ENCODE results near the gene CGB3. TPM values are rescaled to one million over a fixed set of nuclear protein-coding genes. Genes with fewer than 3 reads are reported as not detected.

The CGB3 gene
- not detected for total RNA-seq

DNA sequence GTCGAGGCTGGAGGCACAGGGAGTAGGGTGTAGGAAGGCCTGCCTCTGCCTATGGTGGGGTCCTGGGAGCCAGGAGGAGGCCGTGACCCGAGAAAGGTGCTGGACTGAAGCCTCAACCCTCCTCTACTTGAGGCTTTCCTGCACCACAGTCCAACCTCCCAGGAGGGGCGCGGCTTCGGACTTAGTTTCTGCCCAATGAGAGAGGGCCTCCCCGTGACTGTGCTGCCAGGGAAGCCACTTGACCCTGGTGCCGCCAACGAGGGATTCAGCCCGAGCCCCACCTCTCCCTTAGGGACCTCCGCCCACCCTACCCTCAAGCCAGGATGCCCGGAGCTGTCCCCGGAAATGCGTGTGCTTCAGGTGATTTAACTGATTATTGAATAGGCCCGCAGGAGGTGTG lies at the start of gene CGB3:
CGB3 (minus strand) TSS at position 101 of the 400 bp plus-strand sequence. CDS start 362 bp downstream, outside the sequence.

DNA sequence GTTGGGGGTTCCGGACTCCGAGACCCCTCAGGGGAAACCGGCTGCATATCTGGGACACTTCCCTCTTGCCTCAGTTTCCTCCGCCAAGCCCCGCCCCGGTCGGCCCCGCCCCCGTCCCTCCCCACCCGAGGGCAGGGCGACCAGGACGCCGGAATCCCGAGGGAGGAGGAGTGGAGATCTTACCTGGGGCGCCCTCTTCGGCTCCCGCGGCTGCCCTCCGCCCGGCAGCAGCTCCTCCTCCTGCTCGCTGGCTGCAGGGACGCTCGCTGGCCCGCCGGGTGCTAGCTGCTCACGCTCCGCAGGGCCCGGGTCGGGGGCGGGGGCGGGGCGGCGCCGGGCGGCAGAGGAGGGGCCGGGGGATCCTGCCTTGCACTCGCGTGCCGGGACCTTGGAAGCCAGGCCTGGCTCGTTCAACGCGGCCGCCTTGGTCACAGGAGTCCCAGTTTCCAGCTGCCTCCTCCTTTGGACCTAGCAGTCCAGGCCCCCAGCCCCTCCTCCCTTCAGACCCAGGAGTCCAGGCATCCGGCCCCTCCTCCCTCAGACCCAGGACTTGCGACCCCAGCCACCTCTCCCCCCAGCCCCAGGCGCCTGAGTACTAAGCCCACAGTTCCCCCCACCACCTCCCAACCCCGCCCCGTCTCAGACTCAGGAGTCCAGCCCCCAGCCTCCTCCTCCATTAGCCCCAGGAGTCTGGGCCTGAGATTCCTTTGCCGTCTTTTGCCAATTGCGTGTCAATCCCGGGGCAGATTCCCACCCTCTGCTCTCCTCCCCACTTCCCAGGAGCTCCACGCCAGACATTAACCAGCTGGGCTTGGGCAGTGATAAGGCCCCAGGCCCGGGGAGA lies 40.9 kb upstream of the CGB3 start, which contains the start of gene NTF4:
NTF4 (minus strand) TSS at position 51 of the 844 bp plus-strand sequence. CDS start 2,821 bp downstream, outside the sequence.

DNA sequence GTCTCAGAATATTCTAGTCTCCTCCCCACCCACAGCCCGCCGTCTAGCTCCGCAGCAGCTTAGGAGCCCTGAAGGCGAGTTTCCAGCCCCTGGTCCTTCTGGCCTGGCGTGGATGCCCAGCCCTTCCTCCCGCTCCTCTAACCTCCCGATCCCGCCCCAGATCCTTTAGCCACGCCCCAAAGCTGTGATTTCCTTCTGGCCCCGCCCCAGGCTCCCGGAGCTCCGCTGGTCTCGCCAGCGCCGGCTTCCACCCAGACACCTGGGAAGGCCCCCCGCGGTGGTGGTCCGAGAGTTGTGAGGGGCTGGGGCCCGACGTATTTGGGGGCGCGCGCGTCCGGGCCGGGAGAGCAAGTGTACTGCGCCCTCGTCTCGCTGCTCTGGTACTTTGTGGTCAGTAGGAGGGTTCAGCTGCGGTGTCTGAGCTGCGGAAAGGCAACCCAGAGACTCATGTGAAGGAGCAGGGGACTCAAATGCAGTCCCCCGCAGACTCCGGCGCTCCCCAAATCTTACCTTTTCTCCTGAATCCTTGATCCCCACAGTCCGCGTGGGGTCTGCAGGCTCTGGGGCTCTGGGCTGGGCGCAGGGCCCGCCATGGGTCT lies 33.6 kb upstream of the CGB3 start, which contains the start of gene CGB7:
CGB7 (minus strand) TSS at position 114 of the 599 bp plus-strand sequence. CDS start 2,374 bp downstream, outside the sequence.

DNA sequence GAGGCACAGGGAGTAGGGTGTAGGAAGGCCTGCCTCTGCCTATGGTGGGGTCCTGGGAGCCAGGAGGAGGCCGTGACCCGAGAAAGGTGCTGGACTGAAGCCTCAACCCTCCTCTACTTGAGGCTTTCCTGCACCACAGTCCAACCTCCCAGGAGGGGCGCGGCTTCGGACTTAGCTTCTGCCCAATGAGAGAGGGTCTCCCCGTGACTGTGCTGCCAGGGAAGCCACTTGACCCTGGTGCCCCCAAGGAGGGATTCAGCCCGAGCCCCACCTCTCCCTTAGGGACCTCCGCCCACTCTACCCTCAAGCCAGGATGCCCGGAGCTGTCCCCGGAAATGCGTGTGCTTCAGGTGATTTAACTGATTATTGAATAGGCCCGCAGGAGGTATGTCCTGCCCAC lies 24.9 kb upstream of the CGB3 start, which contains the start of gene CGB8:
CGB8 (minus strand) TSS at position 101 of the 400 bp plus-strand sequence. CDS start 372 bp downstream, outside the sequence.

DNA sequence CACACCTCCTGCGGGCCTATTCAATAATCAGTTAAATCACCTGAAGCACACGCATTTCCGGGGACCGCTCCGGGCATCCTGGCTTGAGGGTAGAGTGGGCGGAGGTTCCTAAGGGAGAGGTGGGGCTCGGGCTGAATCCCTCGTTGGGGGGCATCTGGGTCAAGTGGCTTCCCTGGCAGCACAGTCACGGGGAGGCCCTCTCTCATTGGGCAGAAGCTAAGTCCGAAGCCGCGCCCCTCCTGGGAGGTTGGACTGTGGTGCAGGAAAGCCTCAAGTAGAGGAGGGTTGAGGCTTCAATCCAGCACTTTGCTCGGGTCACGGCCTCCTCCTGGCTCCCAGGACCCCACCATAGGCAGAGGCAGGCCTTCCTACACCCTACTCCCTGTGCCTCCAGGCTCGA lies 19.4 kb upstream of the CGB3 start, which contains the start of gene CGB5:
CGB5 (plus strand) TSS at position 301 of the 400 bp plus-strand sequence. CDS start 362 bp downstream, outside the sequence.

GRCh38 chr19:49036815-49037214 lies 12.7 kb upstream of the CGB3 start, which contains the start of gene CGB1:
Gene CGB1 (minus strand): TSS chr19:49036895. CDS start chr19:49036711, 184 bp downstream.

DNA sequence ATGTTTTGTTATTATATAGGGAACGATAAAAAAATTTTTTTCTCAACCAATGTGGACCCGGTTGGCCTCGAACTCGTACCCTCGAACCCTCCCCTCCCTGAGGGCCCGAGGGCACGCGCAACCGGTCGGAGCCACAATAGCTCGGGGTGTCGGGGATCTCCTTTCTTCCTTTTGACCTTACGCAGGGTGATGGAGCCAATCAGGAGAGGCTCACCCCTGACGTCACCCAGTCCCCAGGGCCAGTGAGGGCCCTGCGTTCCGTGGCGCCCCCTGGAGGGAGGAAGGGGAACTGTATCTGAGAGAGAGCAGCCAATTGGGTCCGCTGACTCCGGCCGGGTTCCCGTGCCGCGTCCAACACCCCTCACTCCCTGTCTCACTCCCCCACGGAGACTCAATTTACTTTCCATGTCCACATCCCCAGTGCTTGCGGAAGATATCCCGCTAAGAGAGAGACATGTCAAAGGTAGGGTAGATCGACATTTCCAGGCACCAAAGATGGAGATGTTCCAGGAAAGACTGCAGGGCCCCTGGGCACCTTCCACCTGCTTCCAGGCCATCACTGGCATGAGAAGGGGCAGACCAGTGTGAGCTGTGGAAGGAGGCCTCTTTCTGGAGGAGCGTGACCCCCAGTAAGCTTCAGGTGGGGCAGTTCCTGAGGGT lies 7.6 kb upstream of the CGB3 start, which contains the start of gene CGB2:
CGB2 (plus strand) TSS at position 249 of the 660 bp plus-strand sequence; CDS start at position 455, 206 bp downstream.

DNA sequence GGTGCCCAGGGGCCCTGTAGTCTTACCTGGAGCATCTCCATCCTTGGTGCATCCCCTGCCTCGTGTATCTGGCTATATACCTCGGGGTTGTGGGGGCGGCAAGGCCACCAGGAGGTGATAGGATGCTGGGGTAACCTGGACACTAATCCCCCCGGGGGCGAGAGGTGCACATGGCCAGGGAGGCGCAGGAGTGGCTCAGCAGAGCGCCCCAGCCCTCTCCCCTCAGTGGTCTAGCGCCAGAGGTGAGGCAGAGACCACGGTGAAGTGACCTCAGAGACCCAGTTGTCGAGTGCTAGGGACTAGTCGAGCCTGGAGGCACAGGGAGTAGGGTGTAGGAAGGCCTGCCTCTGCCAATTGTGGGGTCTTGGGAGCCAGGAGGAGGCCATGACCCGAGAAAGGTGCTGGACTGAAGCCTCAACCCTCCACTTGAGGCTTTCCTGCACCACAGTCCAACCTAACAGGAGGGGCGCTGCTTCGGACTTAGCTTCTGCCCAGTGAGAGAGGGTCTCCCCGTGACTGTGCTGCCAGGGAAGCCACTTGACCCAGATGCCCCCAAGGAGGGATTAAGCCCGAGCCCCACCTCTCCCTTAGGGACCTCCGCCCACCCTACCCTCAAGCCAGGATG lies 7.0 kb downstream of the CGB3 start, which contains the start of gene LHB:
LHB (minus strand) TSS at position 51 of the 625 bp plus-strand sequence; CDS start at position 41, 10 bp downstream.

DNA sequence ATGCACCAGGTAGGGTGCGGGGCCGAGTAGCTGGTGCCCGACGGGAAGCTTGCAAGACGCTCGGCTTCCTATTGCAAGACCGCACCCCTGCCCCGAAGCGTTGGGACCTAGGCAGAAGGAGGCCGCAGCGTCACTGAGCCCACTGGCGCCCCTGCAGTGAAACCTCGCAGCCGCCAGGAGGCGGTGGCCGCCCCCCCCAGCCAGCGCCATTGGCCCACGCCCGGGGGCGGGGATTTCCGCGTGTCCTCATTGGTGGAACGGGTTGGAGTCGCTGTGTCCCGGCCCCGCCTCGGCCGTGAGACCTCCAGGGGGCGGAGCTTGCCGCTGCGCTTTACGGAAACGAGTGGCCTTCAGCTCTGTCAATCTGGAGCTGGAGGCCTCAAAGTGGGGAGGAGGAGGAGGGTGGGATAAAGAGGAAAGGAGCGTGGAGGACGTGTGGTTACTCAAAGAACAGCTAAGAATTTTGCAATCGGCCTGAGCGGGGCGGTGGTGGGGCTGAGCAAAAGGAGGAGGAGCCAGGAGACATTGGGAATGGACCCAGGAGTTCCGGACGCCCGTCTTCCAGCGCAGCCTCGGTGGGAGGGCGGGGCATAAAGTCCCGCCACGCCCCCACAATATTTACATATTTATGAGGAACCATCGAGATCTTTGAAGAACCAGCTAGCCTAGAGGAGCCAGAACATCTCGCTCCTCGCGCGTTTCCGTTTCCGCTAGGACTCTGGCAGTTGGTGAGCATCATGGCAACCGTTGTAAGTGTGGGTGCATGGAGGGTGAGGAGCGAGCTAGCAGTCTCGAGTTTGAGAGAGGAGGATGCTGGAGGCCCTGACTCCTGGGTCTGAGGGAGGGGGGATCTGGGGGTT lies 30.7 kb downstream of the CGB3 start, which contains the start of the genes GYS1 and RUVBL2:
GYS1 (minus strand) TSS at position 135 of the 860 bp plus-strand sequence. CDS start 197 bp downstream, outside the sequence.
RUVBL2 (plus strand) TSS at position 713 of the 860 bp plus-strand sequence; CDS start at position 738, 25 bp downstream.

Small RNA genes within 50 kb of the gene (small RNA-seq; reads per million reads assigned to genes)
- 0 reads per million in 2 donors for gene MIR6798

Other genes with a start within 250 kb of the CGB3 start
- 10 to 100 TPM; 11.7 to 29.0 TPM for gene BCAT2, start 213.3 kb downstream of the CGB3 start, total RNA-seq
- 1 to 10 TPM; 4.1 to 4.7 TPM for gene HSD17B14, start 187.8 kb downstream of the CGB3 start, total RNA-seq
- 10 to 100 TPM; 26.6 to 34.1 TPM for gene PLEKHA4, start 155.7 kb downstream of the CGB3 start, total RNA-seq
- 10 to 100 TPM; 30.6 to 45.0 TPM for gene PPP1R15A, start 151.9 kb downstream of the CGB3 start, total RNA-seq
- gene TULP2, start 125.6 kb downstream of the CGB3 start, total RNA-seq, result under 1 TPM in 1 of 2 donors, not detected in 1; 0.34 TPM
- gene NUCB1, start 124.0 kb downstream of the CGB3 start, total RNA-seq, result 100 to 1,000 TPM; 174 to 185 TPM
- gene DHDH, start 90.6 kb downstream of the CGB3 start, total RNA-seq, result 1 to 10 TPM in 1 of 2 donors, under 1 TPM in 1; 0.33 to 1.0 TPM
- 10 to 100 TPM; 53.3 to 59.9 TPM for gene BAX, start 69.5 kb downstream of the CGB3 start, total RNA-seq
- 1,000 to 10,000 TPM; 2,131 to 3,816 TPM for gene FTL, start 59.0 kb downstream of the CGB3 start, total RNA-seq
- gene GYS1, start 31.0 kb downstream of the CGB3 start, total RNA-seq, result 10 to 100 TPM; 56.4 to 70.3 TPM
- gene RUVBL2, start 30.4 kb downstream of the CGB3 start, total RNA-seq, result 100 to 1,000 TPM; 182 to 358 TPM
- gene LHB, start 7.2 kb downstream of the CGB3 start, total RNA-seq, result under 1 TPM in 1 of 2 donors, not detected in 1; 0.69 TPM
- gene CGB2, start 7.6 kb upstream of the CGB3 start, total RNA-seq, result not detected
- not detected for gene CGB1, start 12.6 kb upstream of the CGB3 start, total RNA-seq
- not detected for gene CGB5, start 19.5 kb upstream of the CGB3 start, total RNA-seq
- not detected for gene CGB8, start 24.8 kb upstream of the CGB3 start, total RNA-seq
- gene CGB7, start 33.4 kb upstream of the CGB3 start, total RNA-seq, result under 1 TPM; 0.33 to 0.34 TPM
- gene NTF4, start 40.5 kb upstream of the CGB3 start, total RNA-seq, result not detected
- gene KCNA7, start 48.4 kb upstream of the CGB3 start, total RNA-seq, result not detected
- gene SNRNP70, start 61.1 kb upstream of the CGB3 start, total RNA-seq, result 100 to 1,000 TPM; 132 to 144 TPM
- gene LIN7B, start 90.0 kb upstream of the CGB3 start, total RNA-seq, result 1 to 10 TPM; 5.9 to 7.0 TPM
- 1 to 10 TPM in 1 of 2 donors, under 1 TPM in 1; 0.67 to 1.0 TPM for gene C19orf73, start 94.8 kb upstream of the CGB3 start, total RNA-seq
- 1 to 10 TPM; 7.3 to 9.6 TPM for gene PPFIA3, start 95.2 kb upstream of the CGB3 start, total RNA-seq
- not detected for gene HRC, start 131.1 kb upstream of the CGB3 start, total RNA-seq
- gene TRPM4, start 133.5 kb upstream of the CGB3 start, total RNA-seq, result 10 to 100 TPM; 18.6 to 23.0 TPM

All from melanocyte of skin (primary cell).